ENCODE data around the gene RBM38. TPM values are rescaled to one million over a fixed set of nuclear protein-coding genes. Genes with fewer than 3 reads are reported as not detected.
A peak's percentile ranks its signal among the peaks of the same experiment; 100 is the strongest.

RBM38 gene
- total and polyA plus RNA-seq, 9 donors: 31.7 to 63.7 (median 55.2) TPM

DNA sequence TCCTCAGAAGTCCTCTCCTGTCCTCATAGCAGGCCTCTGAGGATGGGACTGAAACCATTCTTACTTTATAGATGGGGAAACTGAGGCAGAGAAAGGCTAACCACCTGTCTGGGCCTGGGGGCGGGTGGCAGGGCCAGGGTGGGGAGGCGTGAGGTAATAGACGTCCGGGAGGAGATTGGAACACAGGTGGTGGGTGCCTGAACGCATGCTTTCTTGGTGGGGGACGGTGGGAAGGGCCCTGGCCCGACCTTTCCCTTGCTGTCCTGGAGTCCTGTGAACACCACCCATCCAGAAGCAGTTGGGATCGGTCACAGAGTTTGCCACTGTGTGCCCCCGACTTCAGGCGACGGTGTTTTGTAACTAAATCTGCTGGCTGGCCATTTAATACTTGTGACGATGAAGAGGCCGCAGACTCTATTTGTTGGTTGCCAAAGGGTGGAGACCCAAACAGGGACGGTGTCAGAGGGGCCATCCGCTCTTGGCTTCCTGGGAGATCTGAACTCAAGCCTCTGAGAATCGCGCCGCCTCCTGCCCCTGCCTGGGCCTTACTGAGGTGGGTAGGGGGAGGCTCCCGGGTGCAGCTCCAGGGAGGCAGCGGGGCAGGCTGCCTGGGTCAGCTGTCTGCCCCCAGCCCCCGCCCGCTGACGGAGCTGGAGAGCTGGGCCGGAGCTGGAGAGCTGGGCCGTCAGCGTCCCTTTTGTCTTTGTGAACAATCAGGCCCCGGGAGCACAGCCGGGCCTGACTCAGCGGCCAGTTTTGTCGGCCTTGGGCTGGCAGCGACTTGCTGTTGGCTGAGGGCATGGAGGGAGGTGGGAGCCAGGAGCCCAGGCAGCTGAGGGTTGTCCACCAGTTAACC, 4.1 kb downstream of the RBM38 start:
- peak; percentile 81 for DNase-seq
- Histone ChIP-seq H3K9me3 (replicated peaks; ENCODE audit: control insufficient read depth, low read depth, low read length) (no peaks in the 10 kb centered on the region), H3K4me3 (ENCODE audit: low read length) (peak overlapping the region; percentile 1), H3K4me1 (ENCODE audit: control insufficient read depth, insufficient read depth, low read length) (peaks cover 91% of the 10 kb centered on the region), H3K27me3 (ENCODE audit: control insufficient read depth, insufficient read depth, low read length) (no peaks in the 10 kb centered on the region), H3K27ac (ENCODE audit: low read length) (peak overlapping the region; percentile 90), H3K36me3 (ENCODE audit: control insufficient read depth, insufficient read depth, low read length) (peaks cover 56% of the 10 kb centered on the region)
- WGBS (ENCODE audit: insufficient coverage): 42% methylated on average over 30 of the region's 31 CpGs

DNA sequence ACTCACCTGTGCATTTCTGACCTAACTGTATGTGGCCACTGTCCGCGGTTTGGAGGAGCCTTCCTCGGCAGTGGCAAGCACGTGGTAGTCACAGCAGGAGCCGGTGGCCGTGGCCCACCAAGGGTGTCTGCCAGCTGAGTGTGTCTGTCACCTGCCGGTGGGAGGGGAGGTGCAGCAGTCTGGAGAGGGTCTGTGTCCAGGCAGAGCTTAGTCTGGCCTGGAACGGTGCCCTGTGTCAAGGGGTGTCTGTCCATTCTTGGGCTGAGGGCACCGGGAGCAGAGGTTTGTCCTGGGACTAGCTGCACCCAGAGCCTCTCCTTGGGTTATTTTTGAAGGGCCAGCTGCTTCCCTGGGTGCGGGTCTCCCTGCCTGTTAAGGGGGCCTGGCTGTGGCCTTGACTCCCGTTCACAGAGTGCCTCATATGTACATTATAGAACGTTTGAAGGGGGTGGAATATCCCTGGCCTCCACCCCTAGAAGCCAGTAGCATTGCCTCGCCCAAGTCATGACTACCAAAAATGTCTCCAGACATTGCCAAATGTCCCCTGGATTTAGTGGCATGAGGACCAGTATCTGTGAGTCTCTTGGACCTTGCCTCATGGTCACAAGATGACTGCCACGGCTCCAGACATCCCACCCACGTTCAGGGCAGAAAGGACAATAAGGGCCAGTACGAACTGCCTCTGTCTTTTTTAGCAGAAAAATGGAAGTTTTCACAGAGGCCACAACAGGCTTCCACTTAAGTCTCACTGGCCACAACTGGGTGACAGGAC, 5.2 kb downstream of the RBM38 start:
- Histone ChIP-seq H3K27ac (ENCODE audit: low read length) (peak overlapping the region; percentile 90), H3K36me3 (ENCODE audit: control insufficient read depth, insufficient read depth, low read length) (peaks cover 66% of the 10 kb centered on the region), H3K9me3 (replicated peaks; ENCODE audit: control insufficient read depth, low read depth, low read length) (no peaks in the 10 kb centered on the region), H3K4me1 (ENCODE audit: control insufficient read depth, insufficient read depth, low read length) (peaks cover 93% of the 10 kb centered on the region), H3K27me3 (ENCODE audit: control insufficient read depth, insufficient read depth, low read length) (no peaks in the 10 kb centered on the region), H3K4me3 (ENCODE audit: low read length) (no peak overlapping the region)
- 85% methylated on average over 12 of the region's 16 CpGs for WGBS (ENCODE audit: insufficient coverage)
- DNase-seq: no peak

DNA sequence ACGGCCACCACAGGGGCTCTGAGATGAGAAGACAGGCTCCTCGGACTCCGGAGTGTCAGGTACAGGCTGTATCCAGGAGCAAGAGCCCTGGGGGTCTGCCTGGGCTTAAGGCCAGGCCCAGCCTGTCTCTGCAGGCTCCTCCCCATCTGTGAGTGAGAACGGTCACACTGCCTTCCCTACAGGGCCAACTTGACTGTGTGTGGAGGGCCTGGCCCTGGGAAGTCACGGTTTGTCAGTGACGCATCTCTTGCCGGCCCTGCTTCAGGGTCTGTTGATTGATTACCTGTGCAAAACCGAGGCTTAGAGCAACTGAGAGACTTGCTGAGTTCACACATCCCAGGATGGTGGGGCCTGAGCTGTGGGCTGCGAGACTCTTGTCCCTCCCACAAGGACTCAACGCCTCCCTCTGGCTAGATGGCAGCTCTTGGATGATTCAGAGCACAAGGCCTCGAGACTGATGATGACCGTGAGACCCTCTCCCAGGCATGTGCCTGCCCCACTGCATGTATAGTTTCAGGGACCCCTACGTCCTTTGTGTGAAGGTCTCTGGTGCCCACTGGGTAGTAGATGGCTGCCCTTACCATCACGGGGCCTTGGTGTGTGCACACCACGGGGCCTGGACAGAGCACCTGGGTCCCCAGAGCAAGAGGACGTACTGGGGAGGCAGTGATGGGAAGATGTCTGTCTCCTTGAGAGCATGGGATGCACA, 5.9 kb downstream of the RBM38 start:
- Histone ChIP-seq H3K36me3 (ENCODE audit: control insufficient read depth, insufficient read depth, low read length) (peaks cover 68% of the 10 kb centered on the region), H3K9me3 (replicated peaks; ENCODE audit: control insufficient read depth, low read depth, low read length) (no peaks in the 10 kb centered on the region), H3K4me1 (ENCODE audit: control insufficient read depth, insufficient read depth, low read length) (peaks cover 93% of the 10 kb centered on the region), H3K4me3 (ENCODE audit: low read length) (no peak overlapping the region), H3K27me3 (ENCODE audit: control insufficient read depth, insufficient read depth, low read length) (no peaks in the 10 kb centered on the region), H3K27ac (ENCODE audit: low read length) (no peak overlapping the region)
- no peak for DNase-seq
- WGBS (ENCODE audit: insufficient coverage): 62% methylated on average over 13 of the region's 16 CpGs

GRCh38 chr20:57397693-57398108, 6.5 kb downstream of the RBM38 start:
- H3K4me1 ChIP-seq (ENCODE audit: control insufficient read depth, insufficient read depth, low read length): peaks cover 87% of the 10 kb centered on the region
- DNase-seq: no peak
- 80% methylated on average over 11 of the region's 13 CpGs for WGBS (ENCODE audit: insufficient coverage)
- peak overlapping the region; percentile 65 for H3K27ac ChIP-seq (ENCODE audit: low read length)
- no peaks in the 10 kb centered on the region for H3K27me3 ChIP-seq (ENCODE audit: control insufficient read depth, insufficient read depth, low read length)
- no peak overlapping the region for H3K4me3 ChIP-seq (ENCODE audit: low read length)
- peaks cover 72% of the 10 kb centered on the region for H3K36me3 ChIP-seq (ENCODE audit: control insufficient read depth, insufficient read depth, low read length)
- no peaks in the 10 kb centered on the region for H3K9me3 ChIP-seq (replicated peaks; ENCODE audit: control insufficient read depth, low read depth, low read length)

- H3K27me3 ChIP-seq (ENCODE audit: control insufficient read depth, insufficient read depth, low read length): no peaks in the 10 kb centered on the region
- H3K9me3 ChIP-seq (replicated peaks; ENCODE audit: control insufficient read depth, low read depth, low read length): no peaks in the 10 kb centered on the region
- peaks cover 81% of the 10 kb centered on the region for H3K4me1 ChIP-seq (ENCODE audit: control insufficient read depth, insufficient read depth, low read length)
- no peak overlapping the region for H3K4me3 ChIP-seq (ENCODE audit: low read length)
- 65% methylated on average over 27 of the region's 27 CpGs for WGBS (ENCODE audit: insufficient coverage)
- peak; percentile 62 for DNase-seq
- peaks cover 73% of the 10 kb centered on the region for H3K36me3 ChIP-seq (ENCODE audit: control insufficient read depth, insufficient read depth, low read length)
- peak overlapping the region; percentile 65 for H3K27ac ChIP-seq (ENCODE audit: low read length)
Observed at GRCh38 chr20:57398231-57398821, 7.1 kb downstream of the RBM38 start.

- Histone ChIP-seq H3K27me3 (ENCODE audit: control insufficient read depth, insufficient read depth, low read length) (no peaks in the 10 kb centered on the region), H3K36me3 (ENCODE audit: control insufficient read depth, insufficient read depth, low read length) (peaks cover 72% of the 10 kb centered on the region), H3K27ac (ENCODE audit: low read length) (peak overlapping the region; percentile 54), H3K4me3 (ENCODE audit: low read length) (no peak overlapping the region), H3K9me3 (replicated peaks; ENCODE audit: control insufficient read depth, low read depth, low read length) (no peaks in the 10 kb centered on the region), H3K4me1 (ENCODE audit: control insufficient read depth, insufficient read depth, low read length) (peaks cover 74% of the 10 kb centered on the region)
- DNase-seq: no peak
- WGBS (ENCODE audit: insufficient coverage): 68% methylated on average over 12 of the region's 13 CpGs
Observed at GRCh38 chr20:57398901-57399535, 7.8 kb downstream of the RBM38 start.

GRCh38 chr20:57399587-57400155, 8.5 kb downstream of the RBM38 start:
- Histone ChIP-seq H3K36me3 (ENCODE audit: control insufficient read depth, insufficient read depth, low read length) (peaks cover 72% of the 10 kb centered on the region), H3K27me3 (ENCODE audit: control insufficient read depth, insufficient read depth, low read length) (no peaks in the 10 kb centered on the region), H3K4me3 (ENCODE audit: low read length) (no peak overlapping the region), H3K27ac (ENCODE audit: low read length) (peak overlapping the region; percentile 54), H3K9me3 (replicated peaks; ENCODE audit: control insufficient read depth, low read depth, low read length) (no peaks in the 10 kb centered on the region), H3K4me1 (ENCODE audit: control insufficient read depth, insufficient read depth, low read length) (peaks cover 67% of the 10 kb centered on the region)
- 57% methylated on average over 15 of the region's 21 CpGs for WGBS (ENCODE audit: insufficient coverage)
- no peak for DNase-seq

DNA sequence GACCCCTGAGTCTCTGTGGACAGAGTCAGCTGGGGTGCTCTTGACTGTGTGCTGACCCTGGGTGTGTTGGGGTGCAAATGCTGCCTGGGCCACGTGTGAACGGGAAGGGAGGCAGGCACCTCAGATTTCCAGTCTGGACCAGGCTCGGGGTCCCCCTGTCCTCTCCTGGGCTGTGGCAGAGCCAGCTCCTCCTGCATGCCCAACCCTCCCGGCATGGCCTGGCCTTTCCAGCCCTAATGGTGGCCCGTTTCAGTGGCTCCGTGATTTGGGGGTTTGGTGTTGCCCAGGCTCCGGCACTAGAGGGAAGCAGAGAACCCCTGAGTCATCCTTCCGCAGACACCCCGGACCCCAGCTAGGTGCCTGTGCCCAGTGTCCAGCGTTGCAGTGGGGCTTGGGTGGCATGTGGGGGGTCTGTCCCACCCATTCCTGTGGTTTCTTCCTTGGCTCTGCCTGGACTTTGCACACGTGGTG, 9.1 kb downstream of the RBM38 start:
- Histone ChIP-seq H3K4me3 (ENCODE audit: low read length) (no peak overlapping the region), H3K4me1 (ENCODE audit: control insufficient read depth, insufficient read depth, low read length) (peaks cover 61% of the 10 kb centered on the region), H3K27ac (ENCODE audit: low read length) (no peak overlapping the region), H3K27me3 (ENCODE audit: control insufficient read depth, insufficient read depth, low read length) (no peaks in the 10 kb centered on the region), H3K9me3 (replicated peaks; ENCODE audit: control insufficient read depth, low read depth, low read length) (no peaks in the 10 kb centered on the region), H3K36me3 (ENCODE audit: control insufficient read depth, insufficient read depth, low read length) (peaks cover 74% of the 10 kb centered on the region)
- DNase-seq: no peak
- WGBS (ENCODE audit: insufficient coverage): 79% methylated on average over 9 of the region's 11 CpGs

Measured in muscle of leg (tissue), 11 donors.